ENCODE results near the gene BCAR1.
A peak's percentile ranks its signal among the peaks of the same experiment; 100 is the strongest.
"Not testable (repeated sequence)": the region's sequence is repeated elsewhere in the genome, so short reads cannot be mapped to it uniquely, and the experiment has no call there.

BCAR1 gene

GRCh38 chr16:75269358-75269757 is 17.9 kb upstream of the BCAR1 start:
- not testable (repeated sequence) for DNase-seq (ENCODE audit: low spot score)

DNA sequence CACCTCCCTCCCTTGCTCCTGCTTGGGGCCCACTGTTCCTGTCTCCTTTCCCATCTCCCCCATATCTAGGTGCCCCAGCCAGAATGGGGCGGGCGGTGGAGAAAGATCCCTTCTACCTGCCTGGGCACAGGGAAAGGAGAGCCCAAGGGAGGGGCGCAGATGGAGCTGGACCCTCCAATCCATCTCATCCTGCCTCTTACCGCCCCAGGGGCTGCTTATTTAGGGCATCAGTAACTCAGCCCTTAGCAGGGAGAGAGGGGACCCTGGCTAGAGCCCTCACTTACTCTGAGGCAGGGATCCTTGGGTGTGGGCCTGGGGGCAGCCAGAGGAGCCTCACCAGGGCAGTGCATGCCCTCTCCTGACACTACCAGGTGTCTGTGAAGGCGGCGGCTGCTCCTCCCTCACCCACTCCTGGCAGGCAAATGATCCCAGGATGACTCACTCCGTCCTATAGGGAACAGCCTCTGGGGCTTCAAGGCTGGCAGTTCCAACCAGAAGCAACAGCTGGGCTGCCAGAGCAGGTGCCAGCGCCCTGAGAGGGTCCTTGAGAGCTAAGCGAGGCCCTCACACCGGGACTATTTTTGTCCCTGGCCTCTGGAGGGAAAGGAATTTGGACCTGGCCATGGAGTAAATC is 16.3 kb upstream of the BCAR1 start:
- DNase-seq (ENCODE audit: low spot score): no peak

DNA sequence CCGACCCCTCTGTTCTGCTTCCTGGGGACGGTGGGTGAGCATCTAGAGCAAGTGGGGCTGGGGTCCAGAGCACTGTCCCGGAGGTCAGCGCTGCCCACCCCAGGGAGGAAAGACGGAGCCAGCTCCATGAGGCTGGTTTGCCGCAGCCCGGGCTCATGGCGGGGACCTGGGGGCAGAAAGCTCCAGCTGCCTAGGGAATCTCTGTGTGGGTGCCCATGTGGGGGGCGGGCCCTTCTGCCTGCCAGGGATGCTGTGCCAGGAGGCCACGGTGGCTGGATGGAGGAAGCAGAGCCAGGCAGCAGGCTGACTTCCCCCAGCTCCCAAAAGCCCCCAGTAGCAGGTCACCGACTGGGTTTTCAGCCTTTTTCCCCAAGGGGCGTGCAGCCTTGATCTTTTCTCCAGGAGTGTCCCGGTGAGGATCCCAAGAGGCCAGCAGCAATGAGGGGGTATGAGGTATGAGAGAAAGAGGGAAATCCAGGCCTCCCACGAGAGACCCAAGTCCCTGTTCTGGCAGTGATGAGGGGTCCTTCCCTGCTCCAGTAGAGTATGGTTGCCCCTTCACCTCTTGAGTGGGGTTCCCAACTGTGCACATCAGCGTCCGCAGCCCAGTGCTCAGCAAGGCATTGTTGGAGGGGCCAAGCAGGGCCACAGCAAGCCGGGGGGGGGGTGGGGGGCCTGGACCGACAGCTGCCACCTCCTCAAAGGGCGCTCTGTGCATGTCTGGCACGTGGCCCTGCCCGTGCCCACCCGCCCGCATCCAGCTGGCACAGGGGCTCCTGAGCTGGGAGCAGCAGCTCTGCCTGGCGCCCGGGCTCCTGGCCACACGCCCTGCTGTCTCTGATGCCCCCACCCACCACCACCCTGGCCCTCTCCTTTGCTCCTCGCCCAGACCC is 15.6 kb upstream of the BCAR1 start:
- DNase-seq (ENCODE audit: low spot score): no peak

- peak; percentile 59 for DNase-seq (ENCODE audit: low spot score)
Measured at GRCh38 chr16:75265911-75266701, 14.7 kb upstream of the BCAR1 start.

DNA sequence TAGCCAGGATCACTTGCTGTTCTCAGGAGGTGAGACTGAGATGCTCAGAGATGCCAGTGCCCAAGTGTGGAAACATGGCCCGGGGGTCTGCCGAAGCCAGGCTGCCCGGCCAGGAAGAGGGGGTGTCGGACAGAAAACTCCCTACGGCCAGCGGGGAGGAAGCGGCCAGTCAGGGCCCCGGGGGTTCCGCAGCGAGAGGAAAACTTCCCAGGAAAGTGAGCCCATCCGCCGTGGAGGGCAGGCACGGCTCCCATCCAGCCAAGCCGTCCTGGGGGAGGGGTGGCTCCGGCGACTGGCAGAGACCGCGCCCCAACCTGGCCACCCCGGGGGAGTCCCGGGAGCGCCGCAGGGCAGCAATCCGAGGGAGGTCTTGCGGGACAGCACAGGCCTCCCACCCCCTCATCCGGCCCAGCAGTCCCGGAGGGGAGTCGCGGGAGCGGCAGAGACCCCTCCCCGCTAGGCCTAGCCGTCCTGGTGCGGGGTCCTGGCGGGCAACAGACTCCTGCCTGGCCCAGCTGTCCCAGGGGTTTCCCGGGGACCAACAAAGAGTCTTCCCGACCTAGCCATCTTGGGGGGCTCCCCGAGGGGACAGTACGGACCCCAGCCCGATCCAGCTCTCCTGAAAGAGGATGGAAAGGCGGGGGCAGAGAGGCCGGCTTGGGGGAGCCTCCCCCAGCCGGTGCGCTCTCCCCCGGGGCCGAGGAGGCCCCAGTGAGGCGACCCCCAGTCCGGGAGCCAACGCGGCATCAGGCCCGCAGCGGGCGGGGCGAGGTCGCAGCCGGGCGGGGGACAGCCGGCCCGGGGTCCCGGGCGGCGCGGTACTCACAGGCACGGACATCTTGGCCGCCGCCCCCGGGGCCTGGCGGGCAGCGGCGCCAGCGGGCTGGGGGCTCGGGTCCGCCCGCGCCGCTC is 13.8 kb upstream of the BCAR1 start:
- DNase-seq (ENCODE audit: low spot score): no peak

GRCh38 chr16:75264457-75264998 is 13.1 kb upstream of the BCAR1 start:
- DNase-seq (ENCODE audit: low spot score): no peak

- no peak for DNase-seq (ENCODE audit: low spot score)
Measured at GRCh38 chr16:75263963-75264445, 12.6 kb upstream of the BCAR1 start.

GRCh38 chr16:75263291-75263962 is 12.0 kb upstream of the BCAR1 start:
- no peak for DNase-seq (ENCODE audit: low spot score)

DNA sequence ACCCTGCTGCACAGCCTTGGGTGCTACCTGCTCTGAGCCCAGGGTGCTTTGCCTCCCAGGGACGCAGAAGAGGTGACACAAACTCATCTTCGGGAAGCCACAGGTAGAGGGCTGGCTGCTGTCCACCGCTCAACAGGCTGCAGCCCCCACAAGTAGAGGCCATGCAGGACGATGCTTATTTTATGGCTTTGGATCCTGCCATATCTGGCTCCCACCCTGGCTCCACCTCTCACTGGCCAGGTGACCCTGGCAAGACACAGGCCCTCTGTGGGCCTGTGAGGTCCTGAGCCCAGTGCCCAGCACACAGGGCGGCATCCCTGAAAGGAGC is 11.3 kb upstream of the BCAR1 start:
- DNase-seq (ENCODE audit: low spot score): no peak

DNA sequence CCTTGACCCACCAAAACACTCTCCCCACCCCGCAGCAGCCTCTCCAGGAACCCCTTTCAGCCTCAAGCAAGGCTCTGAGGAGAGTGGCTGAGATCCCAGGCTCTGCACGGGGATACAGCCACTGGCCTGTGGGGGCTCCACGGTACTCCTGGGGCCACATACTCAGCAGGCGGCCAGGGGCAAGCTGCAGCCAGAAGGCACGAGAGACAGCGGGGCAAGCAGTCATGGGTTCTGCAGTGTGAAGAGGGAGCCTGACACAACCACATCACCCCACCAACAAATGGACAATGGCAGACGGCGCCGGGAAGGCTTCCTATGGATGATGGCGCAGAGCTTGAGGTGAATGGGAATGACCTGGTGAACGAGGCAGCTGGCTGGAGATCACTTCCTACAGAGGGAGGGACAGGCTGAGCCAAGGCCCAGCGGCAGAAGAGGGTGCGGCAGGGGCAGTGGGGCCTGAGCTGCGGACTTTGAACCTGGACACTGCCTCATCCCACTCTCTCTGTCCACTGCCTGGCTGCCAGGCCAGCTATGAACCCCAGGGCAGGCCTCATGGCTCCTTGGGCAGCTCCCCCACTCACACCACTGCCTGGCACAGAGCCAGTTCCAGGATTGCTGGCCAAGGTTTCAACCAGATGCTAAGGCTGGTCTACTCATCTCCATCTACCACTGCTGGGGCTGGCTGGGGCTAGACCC is 10.8 kb upstream of the BCAR1 start:
- DNase-seq (ENCODE audit: low spot score): no peak

- DNase-seq (ENCODE audit: low spot score): no peak
Measured at GRCh38 chr16:75261590-75262078, 10.2 kb upstream of the BCAR1 start.

GRCh38 chr16:75260851-75261589 is 9.6 kb upstream of the BCAR1 start:
- DNase-seq (ENCODE audit: low spot score): no peak

- no peak for DNase-seq (ENCODE audit: low spot score)
Measured at GRCh38 chr16:75258807-75259141, 7.3 kb upstream of the BCAR1 start.

DNA sequence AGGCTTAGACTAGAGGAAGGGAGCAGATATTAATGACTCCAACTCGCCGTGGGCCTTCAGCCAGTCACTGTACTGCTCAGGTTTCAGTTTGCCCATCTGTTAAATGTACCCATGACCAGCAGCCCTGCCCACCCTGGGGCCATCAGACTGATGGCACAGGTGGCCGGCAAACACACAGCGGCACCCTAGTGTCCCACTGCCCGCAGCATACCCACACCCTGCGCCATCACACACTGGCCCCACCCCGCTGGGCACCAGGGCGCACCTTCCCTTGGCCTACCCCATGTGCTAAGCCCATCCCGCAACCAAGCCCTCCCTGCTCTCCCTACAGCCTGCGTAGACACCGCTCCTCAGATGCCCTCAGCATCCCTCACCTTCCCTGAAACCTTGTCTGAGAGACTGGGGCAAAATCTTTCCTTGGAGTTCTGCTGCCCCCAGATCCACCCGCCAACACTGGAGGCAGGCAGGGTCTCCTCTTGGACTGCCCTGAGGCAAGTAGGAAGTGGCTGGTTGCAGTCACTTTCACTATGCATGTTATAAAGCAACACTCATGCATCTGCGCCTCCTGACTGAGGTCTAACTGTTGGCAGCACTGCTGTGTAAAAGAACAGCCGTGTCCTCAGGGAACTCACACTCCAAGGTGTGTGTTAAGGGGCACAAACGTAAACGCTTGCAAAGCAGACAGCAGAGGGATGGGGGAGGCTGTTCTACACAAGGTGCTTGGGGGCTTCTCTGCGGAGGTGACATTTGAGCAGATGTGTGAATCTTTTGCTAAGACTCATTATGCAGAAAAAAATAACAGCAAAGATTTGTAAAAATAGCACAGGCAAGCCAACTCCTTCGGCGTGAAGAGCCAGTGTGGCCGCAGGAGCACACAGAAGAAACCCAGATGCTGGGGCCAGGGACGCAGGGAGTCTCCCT is 6.7 kb upstream of the BCAR1 start:
- DNase-seq (ENCODE audit: low spot score): no peak

DNA sequence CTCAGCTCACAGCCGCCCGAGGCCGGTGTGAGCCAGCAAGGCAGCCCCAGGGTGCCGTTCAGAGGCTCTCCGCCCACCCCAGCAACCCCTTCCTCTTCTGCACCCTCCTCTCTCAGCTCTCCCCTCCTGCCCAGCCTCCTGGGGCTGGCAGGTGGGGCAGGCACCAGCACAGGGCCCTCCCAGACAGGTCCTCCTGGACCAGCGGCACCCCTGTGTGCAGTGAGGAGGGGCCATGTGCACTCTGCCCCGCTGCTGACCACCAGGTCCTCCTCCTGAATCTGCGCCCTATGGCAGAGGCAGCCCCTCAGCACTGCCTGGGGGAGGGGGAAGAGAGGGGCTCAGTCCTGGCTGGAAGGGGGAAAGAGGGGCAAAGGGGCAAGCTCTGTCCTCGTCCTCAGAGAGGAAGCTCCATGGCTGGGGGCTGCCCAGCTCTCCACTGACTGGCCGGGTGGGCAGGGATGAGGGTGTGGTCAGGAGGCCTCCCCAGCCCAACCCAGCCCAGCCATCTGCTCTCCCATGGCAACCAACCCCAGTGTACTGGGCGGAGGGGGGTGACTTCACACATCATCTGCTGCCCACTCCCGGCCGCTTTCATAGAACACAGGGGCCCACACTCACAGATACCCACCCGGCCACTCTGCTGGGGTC is 5.4 kb upstream of the BCAR1 start:
- no peak for DNase-seq (ENCODE audit: low spot score)

GRCh38 chr16:75256059-75256571 is 4.7 kb upstream of the BCAR1 start:
- no peak for DNase-seq (ENCODE audit: low spot score)

DNA sequence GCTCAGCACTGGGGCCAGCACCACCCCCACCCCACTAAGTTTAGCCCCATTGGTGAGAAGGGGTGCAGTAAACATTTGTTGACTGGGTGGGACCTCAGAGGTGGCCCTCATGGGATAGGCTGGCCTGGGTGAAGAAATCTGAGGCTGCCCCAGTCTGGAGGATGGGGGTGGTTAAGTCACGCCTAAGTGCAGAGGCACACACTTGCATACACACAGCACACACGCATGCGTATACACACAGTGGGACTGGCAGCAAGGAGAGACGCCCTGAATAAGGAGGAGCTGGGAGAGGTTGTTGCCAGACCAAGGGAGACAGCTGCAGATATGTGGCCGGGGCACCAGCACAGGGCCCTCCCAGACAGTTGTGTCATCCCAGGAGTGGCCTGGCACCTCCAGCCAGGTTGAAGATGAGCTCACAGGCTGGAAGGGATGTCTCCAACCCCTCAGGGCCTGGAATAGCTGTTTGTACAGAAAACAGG is 3.0 kb upstream of the BCAR1 start:
- DNase-seq (ENCODE audit: low spot score): no peak
